HL-60/S4 treated with phorbol 12-myristate 13-acetate at 8.2 ng/mL for 4 days and 3 days (cell line): ENCODE measurements around the gene UBE3D.
"Not testable (repeated sequence)": the region's sequence is repeated elsewhere in the genome, so short reads cannot be mapped to it uniquely, and the experiment has no call there.

Source experiments
- in situ Hi-C: fragments of 300-500 bp; cut with MboI; formaldehyde crosslinking; loops from 2 replicates; pipeline ENCODE4 v1.15.0; 2022; ENCODE audit warnings: low sequenced_read_pairs

The UBE3D gene

DNA sequence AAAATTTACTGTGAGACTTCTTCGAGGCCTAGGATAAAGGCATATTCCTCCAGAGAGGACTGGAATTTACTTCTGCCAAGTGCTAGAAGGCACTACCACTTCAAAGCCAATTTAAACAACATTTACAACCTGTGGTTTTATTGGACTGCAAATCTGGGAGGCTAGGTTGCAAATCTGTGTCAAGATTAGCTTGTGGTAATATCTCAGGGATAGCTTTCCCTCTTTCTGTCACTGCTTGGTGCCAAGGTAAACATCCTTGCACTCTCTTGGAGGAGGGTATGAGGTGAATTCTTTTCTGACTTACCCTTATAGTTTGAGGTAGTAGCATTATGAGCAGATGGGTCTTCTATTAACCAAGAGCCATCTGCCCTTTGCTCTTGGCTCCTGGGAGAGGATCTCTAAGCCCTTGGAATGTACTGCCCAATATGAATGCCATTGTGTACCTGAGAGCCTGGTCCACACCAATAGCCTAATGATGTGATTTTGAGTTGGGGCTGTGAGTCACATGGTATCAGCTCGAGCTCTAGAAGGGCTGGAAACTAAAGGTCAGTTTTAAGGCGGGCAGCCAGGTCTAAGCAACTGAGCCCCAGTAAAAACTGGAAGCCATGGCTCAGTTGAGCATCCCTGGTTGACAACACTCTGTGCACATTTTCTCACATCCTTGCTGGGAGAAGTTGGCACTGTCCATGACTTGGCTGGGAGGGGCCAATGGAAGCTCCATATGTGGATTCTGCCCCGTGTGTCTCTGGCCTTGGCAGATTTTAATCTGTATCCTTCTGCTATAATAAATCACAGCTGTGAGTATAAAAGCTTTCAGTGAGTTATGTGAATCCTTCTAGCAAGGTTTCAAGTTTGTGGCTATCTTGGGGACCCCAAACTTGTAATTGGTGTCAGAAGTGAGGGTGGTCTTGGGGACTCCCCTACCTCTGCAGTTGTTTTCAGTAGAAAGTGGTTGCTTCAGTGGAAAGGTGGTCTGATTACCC is 188.1 kb downstream of the UBE3D start:
- in situ Hi-C loops: no loop called here

DNA sequence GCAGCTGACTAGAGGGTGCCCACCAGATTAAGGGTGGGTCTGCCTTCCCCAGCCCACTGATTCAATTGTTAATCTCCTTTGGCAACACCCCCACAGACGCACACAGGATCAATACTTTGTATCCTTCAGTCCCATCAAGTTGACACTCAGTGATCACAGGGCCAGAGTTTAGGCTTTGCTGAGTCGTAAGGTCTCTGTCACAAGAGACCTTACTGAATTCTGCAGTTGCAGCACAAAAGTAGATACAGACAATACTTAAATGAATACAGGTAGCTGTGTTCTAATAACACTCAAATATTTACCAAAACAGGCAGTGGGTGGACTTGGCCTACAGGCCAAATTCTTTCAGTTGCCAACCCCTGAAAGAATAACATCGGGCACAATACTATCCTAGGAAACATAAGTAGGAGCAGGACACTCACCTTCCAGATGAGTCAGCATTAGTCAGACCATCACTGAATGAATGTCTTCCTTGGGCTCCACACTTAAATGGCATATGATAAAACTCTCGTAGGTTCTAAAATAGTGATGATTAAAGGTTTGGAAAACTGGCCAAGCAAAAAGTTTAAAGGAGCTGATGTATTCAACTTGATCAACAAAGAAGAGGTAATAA is 190.0 kb downstream of the UBE3D start:
- in situ Hi-C loops: no loop called here

DNA sequence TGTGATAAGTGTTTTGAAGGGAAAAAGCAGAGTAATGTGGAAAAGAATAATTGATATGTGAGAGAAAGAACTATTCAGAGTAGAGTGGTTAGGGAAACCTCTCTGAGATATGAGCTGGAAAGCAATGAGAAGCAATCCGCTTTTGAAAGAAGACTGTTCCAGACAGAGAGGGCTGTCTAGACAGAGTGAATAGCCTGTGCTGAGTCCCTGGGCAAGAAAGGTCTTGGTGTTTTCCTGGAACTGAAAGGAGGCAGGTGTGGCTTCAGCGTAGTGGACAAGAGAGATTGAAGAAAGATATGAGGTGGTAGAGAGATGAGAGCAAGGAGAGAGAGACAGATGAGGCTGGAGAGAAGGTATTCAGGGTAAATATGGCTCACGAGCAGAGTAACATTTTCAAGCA is 190.8 kb downstream of the UBE3D start:
- in situ Hi-C loops: no loop called here

DNA sequence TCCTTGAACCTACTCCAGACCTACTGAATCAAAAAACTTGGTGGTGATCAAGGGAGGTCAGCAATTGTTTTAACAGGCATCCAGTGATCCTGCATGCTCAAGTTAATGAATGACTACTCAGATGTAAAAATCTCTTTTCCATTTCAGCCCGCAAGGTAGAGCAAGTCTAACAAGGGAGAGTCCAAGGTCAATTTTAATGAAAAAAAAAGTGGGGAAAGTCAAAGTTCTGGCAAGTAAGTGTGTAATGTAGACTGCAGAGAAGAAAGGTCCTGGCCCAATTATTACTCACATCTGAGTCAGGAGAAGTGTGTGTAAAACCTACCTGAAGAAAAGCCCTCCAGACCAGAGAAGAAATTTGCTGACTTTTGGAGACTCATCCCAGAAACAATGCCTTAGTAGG is 193.5 kb downstream of the UBE3D start:
- in situ Hi-C loops: no loop called here

DNA sequence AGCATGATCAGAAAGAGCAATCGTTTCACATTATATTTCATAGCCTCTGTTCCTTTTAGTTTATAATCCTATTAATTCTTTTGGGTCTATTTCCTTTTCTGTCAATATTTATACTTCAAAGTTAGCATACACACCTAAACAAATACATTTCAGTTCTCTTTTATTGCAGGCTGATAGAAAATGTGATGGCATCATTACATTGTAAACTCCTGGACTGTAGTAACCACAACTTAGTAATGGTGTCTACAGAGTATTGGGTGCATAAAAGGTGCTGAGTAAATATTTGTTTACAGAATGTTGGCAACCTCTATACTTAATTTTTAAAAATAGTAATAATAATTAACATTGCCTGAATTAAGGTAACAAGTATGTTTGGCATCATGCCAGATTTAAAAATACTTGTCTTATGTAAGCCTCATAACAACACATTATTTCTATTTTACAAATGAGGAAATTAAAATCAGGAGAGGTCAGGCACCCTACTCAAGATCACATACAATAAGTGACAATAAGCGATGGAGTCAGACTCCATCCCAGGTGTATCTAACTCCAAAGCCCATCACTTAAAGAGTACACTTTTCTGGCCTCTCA is 195.0 kb downstream of the UBE3D start:
- in situ Hi-C loops: no loop called here

DNA sequence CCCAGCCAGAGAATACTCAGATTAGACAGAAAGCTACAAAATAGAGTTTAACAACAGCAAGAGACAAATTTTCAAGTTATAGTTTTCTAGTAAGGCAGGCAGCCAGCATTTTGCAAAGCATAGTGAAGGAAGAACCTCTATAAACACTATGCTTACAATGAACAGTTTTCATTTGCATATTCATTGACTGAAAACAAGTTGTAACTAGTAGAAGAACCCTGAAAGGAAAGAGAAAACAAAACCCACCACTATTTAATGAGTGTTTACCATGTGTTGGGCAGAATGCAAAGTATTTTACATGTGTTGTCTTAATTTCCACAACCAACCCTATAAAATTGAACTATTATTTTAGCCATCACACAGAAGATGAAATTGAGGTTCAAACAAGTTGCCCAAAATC is 196.1 kb downstream of the UBE3D start:
- in situ Hi-C loops: no loop called here

DNA sequence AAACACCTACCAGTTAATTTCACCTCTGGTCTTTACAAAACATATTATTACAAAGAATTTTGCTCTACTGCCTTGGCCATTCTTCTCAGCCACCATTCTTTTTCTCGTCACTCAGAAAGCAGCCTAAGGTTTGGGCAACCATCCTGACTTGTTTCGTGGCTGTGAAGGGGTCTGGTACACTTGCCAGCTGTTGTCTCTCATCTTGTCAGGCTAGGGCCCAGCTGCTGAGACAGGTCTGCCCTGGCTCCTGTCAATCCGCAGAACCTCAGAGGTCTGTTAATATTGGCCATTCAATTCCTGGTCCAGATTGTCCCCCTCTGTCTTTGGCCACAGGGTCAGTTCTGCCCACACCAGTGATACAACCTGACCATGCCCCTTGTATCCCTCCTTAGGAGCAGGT is 197.7 kb downstream of the UBE3D start:
- in situ Hi-C loops: no loop called here

DNA sequence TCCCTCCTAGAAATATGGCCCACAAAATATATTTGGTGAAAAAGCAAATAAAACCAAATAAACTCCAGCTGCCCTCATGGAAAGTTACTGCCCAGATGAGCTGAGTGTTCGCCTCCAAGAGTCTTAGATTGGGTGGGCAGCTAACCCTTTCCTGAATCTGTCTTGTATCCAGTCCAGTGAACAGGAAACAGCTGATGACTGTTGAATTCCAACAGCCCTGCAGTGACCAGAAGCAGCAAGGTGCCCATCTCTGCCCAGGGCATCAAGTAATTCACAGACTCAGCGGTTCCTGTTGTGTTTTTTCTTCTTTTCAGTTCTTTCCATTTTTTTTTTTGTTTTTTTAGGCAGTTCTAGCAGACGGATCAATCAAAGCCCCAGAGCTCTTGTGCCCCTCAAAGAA is 199.2 kb downstream of the UBE3D start:
- in situ Hi-C loops: no loop called here

DNA sequence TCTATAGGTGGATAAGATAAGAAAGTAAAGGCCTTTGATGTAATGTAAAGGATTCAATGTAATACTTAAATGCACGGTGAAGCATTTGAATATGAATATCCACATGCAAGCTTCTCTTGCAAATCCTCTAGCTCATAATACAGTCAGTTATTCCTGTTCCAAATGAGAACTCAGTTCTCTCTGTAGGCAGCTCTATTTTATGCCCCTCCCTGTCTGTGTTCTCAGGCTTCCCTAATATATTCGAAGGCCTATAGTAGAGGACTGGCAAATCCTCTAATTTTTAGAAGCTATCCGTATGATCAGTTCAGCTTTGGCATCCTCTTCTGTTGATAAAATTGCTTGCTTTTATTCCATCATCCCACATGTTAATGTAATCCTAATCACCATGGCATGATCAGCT is 200.2 kb downstream of the UBE3D start:
- in situ Hi-C loops: no loop called here

DNA sequence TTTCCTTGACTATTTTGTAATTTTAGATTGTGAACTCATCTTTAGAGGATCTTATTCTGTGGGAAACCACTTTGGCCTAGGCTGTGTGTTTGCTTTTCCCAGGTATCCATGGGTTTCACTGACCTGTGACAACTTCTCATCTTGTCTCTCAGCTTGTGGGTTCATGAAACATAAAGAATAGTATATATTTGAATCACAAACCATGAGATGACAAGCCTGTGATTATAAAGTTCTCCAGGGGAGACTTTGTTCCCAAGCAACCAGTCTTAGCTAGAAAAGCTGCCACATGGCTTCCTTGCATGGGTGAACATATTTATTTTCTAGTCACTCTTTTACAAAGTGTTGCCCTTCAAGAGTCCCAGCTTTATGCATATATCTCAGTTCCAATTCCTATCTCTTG is 201.9 kb downstream of the UBE3D start:
- in situ Hi-C loops: no loop called here

DNA sequence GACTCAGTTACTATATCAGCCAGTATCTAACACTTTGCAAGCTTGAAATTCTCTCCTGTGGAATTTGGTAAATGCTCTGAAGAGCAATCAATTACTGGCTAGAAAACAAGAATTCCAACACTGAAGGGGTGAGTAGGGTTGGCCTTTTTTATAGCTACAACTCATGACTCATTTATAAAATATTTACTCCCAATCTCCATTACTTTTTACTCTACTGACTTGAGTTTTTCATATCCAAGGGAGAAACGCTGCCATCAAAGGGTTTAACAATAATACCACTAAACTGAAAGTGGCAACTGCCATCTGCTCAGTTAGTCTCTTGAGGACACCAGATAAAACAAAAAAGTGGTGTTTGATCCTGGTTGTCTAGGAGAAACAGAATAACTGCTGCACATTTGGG is 203.1 kb downstream of the UBE3D start:
- in situ Hi-C loops: no loop called here

DNA sequence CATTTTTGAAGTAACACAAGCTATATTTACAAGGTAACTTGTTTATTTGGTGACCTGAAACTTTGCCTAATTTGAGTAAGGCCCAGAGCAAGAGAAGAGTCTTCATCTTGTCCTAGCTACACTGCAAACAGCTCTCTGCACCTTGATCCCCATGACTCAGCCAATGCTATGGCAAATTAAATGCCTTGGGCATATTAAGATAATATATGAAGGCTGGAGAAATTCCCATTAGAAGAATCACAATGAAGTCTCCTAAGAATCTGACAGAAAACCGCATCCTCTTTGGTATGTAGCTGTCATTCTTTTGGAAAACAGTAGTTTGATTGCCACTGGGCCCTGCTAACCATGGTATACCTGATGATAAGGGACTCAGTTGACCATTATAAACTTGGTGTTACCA is 204.5 kb downstream of the UBE3D start:
- in situ Hi-C loops: no loop called here

DNA sequence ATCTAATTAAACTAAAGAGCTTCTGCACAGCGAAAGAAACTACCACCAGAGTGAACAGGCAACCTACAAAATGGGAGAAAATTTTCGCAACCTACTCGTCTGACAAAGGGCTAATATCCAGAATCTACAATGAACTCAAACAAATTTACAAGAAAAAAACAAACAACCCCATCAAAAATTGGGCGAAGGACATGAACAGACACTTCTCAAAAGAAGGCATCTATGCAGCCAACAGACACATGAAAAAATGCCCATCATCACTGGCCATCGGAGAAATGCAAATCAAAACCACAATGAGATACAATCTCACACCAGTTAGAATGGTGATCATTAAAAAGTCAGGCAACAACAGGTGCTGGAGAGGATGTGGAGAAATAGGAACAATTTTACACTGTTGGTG is 209.6 kb downstream of the UBE3D start:
- in situ Hi-C loops: not testable (repeated sequence)

DNA sequence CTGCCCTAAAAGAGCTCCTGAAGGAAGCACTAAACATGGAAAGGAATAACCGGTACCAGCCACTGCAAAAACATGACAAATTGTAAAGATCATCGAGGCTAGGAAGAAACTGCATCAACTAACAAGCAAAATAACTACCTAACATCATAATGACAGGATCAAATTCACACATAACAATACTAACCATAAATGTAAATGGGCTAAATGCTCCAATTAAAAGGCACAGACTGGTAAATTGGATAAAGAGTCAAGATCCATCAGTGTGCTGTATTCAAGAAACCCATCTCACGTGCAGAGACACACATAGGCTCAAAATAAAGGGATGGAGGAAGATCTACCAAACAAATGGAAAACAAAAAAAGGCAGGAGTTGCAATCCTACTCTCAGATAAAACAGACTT is 212.7 kb downstream of the UBE3D start:
- in situ Hi-C loops: not testable (repeated sequence)

DNA sequence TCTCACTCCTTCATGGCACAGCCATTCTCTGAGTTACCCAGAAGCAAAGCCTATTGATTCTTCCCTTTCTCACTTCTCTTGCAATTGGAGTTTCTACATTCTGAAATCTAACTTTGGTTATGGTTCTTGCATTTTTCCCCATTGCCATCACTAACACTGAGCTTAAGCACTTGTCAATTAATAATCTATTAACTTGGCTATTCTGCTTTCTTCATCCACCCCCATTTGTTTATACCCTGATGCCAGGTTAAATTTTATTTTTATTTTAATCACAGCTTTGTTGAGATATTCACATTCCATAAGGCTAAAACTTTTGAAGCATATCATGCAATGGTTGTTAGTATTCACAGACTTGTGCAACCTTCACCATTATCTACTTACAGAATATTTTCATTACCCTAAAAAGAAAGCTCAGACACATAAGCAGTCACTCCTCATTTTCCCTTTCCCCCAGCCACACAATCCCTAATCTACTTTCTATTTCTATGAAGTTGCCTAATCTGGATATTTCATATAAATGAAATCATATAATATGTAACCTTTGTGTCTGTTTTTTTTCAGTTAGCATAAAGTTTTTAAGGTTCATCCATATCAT is 222.3 kb downstream of the UBE3D start:
- in situ Hi-C loops: no loop called here

DNA sequence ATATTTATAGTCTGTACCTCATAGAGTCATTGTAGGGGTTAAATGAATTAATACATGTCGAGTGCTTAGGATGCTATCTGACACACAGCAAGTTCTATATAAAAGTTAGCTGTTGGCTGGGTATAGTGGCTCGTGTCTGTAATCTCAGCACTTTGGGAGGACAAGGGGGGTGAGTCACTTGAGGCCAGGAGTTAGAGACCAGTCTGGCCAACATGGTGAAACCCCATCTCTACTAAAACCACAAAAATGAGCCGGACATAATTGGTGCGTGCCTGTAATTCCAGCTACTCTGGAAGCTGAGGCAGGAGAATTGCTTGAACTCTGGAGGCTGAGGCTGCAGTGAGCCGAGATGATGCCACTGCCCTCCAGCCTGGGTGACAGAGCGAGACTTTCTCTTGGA is 222.9 kb downstream of the UBE3D start:
- in situ Hi-C loops: no loop called here
